SU-DHL-6 (cell line): Measurements from ENCODE around the gene CELA2B.

ENCODE experiments used
- EZH2phosphoT487 ChIP-seq: fragments of 200-600 bp; sonication (generic), shearing (Covaris generic); conservative IDR thresholded peaks from 2 replicates; pipeline ENCODE4 v1.6.1; 2018; ENCODE audit warnings: mild to moderate bottlenecking, antibody characterized with exemption, low read length, moderate library complexity, mixed read lengths
- TF ChIP-seq, protein P1 (sequence below): fragments of 200-600 bp; sonication (generic); IDR thresholded peaks from one replicate; pipeline ENCODE4 v1.5.1; 2017; ENCODE audit warnings: antibody characterized with exemption, mild to moderate bottlenecking, low read length, moderate library complexity; ENCODE audit not compliant: insufficient read depth, poor library complexity, severe bottlenecking

DNA sequence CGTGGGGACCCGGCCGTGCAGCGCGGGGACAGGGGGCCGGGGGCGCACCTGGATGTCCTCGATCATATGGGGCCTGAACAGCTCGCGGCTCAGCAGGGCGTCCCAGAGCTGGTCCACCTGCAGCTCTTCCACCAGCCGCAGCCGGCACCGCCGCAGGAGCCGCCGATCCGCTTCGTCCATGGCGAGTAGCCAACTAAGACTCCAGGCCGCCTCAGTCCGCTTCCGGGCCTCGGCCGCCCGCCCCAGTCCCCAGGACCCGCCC, 48.0 kb downstream of the CELA2B start, which contains the start of gene CASP9:
- TF ChIP-seq, protein P1, sequence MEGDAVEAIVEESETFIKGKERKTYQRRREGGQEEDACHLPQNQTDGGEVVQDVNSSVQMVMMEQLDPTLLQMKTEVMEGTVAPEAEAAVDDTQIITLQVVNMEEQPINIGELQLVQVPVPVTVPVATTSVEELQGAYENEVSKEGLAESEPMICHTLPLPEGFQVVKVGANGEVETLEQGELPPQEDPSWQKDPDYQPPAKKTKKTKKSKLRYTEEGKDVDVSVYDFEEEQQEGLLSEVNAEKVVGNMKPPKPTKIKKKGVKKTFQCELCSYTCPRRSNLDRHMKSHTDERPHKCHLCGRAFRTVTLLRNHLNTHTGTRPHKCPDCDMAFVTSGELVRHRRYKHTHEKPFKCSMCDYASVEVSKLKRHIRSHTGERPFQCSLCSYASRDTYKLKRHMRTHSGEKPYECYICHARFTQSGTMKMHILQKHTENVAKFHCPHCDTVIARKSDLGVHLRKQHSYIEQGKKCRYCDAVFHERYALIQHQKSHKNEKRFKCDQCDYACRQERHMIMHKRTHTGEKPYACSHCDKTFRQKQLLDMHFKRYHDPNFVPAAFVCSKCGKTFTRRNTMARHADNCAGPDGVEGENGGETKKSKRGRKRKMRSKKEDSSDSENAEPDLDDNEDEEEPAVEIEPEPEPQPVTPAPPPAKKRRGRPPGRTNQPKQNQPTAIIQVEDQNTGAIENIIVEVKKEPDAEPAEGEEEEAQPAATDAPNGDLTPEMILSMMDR = no peak
- TF ChIP-seq EZH2phosphoT487 = no peak
